K562 (cell line): ENCODE results near the gene WDR55. TPM values are rescaled to one million over a fixed set of nuclear protein-coding genes. Genes with fewer than 3 reads are reported as not detected.

Experiments
- C11orf30 ChIP-seq: fragments of 450-650 bp; IDR thresholded peaks from 2 replicates; pipeline ENCODE4 v1.6.1; 2016; ENCODE audit warnings: low read depth, mild to moderate bottlenecking
- CCAR2 ChIP-seq: fragments of 200-400 bp; formaldehyde crosslinking; IDR thresholded peaks from 2 replicates; pipeline ENCODE4 v1.6.1; 2017; ENCODE audit warnings: mild to moderate bottlenecking, low read depth, low read length
- CGGBP1 ChIP-seq: fragments of 250-450 bp; sonication (Bioruptor Pico); IDR thresholded peaks from 2 replicates; pipeline ENCODE4 v1.9.0; 2021; ENCODE audit warnings: mild to moderate bottlenecking
- DPF2 ChIP-seq: fragments of 450-650 bp; IDR thresholded peaks from 2 replicates; pipeline ENCODE4 v1.6.1; 2016
- HCFC1 ChIP-seq: IDR thresholded peaks from 2 replicates; pipeline ENCODE4 v1.6.1; 2012; ENCODE audit warnings: low read depth, low read length, improper control_type of control experiment
- MBD2 ChIP-seq: sonication (generic); IDR thresholded peaks from 2 replicates; pipeline ENCODE4 v1.6.1; 2016; ENCODE audit warnings: low read depth, borderline replicate concordance
- MIER1 ChIP-seq: fragments of 450-650 bp; IDR thresholded peaks from 2 replicates; pipeline ENCODE4 v1.6.1; 2016; ENCODE audit warnings: antibody characterized with exemption, mild to moderate bottlenecking, low read depth
- POLR3G ChIP-seq: IDR thresholded peaks from 2 replicates; pipeline ENCODE4 v1.6.1; 2011; ENCODE audit not compliant: insufficient read length, insufficient replicate concordance; ENCODE audit errors: extremely low read depth
- PURB ChIP-seq: sonication (generic); formaldehyde crosslinking; IDR thresholded peaks from 2 replicates; pipeline ENCODE4 v1.9.0; 2021; ENCODE audit warnings: low read depth, mild to moderate bottlenecking, missing genetic modification reagents
- PYGO2 ChIP-seq: fragments of 450-650 bp; IDR thresholded peaks from 2 replicates; pipeline ENCODE4 v1.6.1; 2016; ENCODE audit warnings: mild to moderate bottlenecking, missing genetic modification characterization, moderate library complexity, missing compliant biosample characterization
- SRSF1 ChIP-seq: fragments of 200-400 bp; formaldehyde crosslinking; IDR thresholded peaks from 2 replicates; pipeline ENCODE4 v1.6.1; 2017; ENCODE audit warnings: mild to moderate bottlenecking, low read depth, low read length, moderate library complexity
- TCF7 ChIP-seq: sonication (generic); IDR thresholded peaks from 2 replicates; pipeline ENCODE4 v1.6.1; 2016; ENCODE audit warnings: antibody characterized with exemption, borderline replicate concordance
- TEAD4 ChIP-seq, 2 experiments: sonication (generic) in 1 of 2; formaldehyde crosslinking in 1 of 2; IDR thresholded peaks; 2 replicates each; pipeline versions ENCODE4 v1.6.1 to v1.8.0; 2012 to 2022; ENCODE audit warnings: borderline replicate concordance in 1 of 2, inconsistent platforms in 1 of 2, low read length in 1 of 2, mild to moderate bottlenecking in 1 of 2, missing genetic modification reagents in 1 of 2
- THAP7 ChIP-seq: fragments of 250-450 bp; sonication (Bioruptor Pico); IDR thresholded peaks from 2 replicates; pipeline ENCODE4 v1.5.0; 2021
- U2AF2 ChIP-seq: fragments of 200-400 bp; formaldehyde crosslinking; optimal IDR thresholded peaks from 2 replicates; pipeline ENCODE3; 2017; ENCODE audit warnings: low read depth, mild to moderate bottlenecking, low read length
- VEZF1 ChIP-seq: fragments of 200-800 bp; sonication (Bioruptor generic); IDR thresholded peaks from 2 replicates; pipeline ENCODE4 v1.6.1; 2017; ENCODE audit warnings: missing genetic modification characterization, missing compliant biosample characterization
- ZBTB12 ChIP-seq: fragments of 250-450 bp; sonication (Bioruptor Pico); IDR thresholded peaks from 2 replicates; pipeline ENCODE4 v1.4.0; 2020
- ZBTB17 ChIP-seq: fragments of 450-650 bp; formaldehyde crosslinking; IDR thresholded peaks from 2 replicates; pipeline ENCODE4 v1.4.0; 2020; ENCODE audit warnings: mild to moderate bottlenecking
- ZNF75A ChIP-seq: fragments of 450-650 bp; formaldehyde crosslinking; IDR thresholded peaks from 2 replicates; pipeline ENCODE4 v1.4.0; 2020; ENCODE audit warnings: mild to moderate bottlenecking
- polyA plus RNA-seq, 8 experiments: library from polyadenylated mRNA; depleted of rRNA in 4 of 8; stranded (reverse) in 5 of 8; unstranded in 3 of 8; fragments of >200 nt; fragmentation: Nextera tagmentation in 2 of 8; fragmentation: Illumina TruSeq in 1 of 8; extraction: Ambion mirVana in 2 of 8; extraction: Trizol in 1 of 8; gene quantifications; 2 replicates each; pipeline versions ENCODE4 v1.2.1 to v1.2.3, GENCODE V29; 2011 to 2014; ENCODE audit warnings: inconsistent platforms in 1 of 8, missing spikeins in 1 of 8
- total RNA-seq, 7 experiments: library from RNA; depleted of rRNA in 6 of 7; stranded (reverse); fragments of >200 nt in 6 of 7; fragmentation: Illumina TruSeq in 2 of 7; extraction: Trizol in 2 of 7; gene quantifications; 2 replicates each; pipeline versions ENCODE4 v1.2.1 to v1.2.3, GENCODE V29; 2011 to 2021; ENCODE audit warnings: low replicate concordance in 1 of 7
- TF ChIP-seq, protein P1 (sequence below): sonication (generic); formaldehyde crosslinking; IDR thresholded peaks from 2 replicates; pipeline ENCODE4 v1.8.0; 2022; ENCODE audit warnings: mild to moderate bottlenecking, missing genetic modification reagents
- TF ChIP-seq, protein P2 (sequence below): sonication (generic); formaldehyde crosslinking; IDR thresholded peaks from 2 replicates; pipeline ENCODE4 v1.8.0; 2022; ENCODE audit warnings: missing genetic modification reagents, mild to moderate bottlenecking, borderline replicate concordance

WDR55 gene
- total and polyA plus RNA-seq, 9 of the 15 experiments (the other 6 are each of a cell fraction or from before 2014, with no cell fraction given) = 5.2 to 45.0 (median 29.3) TPM

DNA sequence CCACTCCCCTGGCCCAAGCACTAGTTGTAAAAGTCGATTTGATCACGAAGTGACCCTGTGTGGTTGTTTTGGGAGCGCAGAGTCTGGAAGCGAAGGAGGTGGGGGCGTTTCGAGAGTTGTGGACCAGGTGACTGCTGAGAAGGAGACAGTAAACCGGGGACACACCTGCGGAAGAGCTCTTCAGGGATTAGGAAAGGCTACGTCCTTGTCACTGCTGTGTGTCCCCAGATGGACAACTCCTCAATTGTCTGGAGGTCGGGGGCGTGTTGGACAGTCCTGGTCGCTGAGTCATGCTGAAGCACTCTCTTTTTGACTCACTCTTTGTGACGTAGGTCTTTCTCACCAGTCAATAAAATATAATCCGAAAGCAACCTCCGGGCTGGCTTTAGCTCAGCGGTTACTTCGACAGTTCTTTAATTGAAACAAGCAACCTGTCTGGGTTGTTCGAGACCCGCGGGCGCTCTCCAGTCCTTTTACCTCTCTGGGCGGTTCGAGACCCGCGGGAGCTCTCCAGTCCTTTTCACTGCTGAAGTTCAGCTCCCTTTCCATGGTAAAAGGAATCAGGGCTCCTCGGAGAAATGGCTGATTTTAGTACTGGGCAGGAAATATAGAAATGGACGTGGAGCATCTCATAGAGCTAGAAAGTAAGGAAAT lies 46.3 kb downstream of the WDR55 start (continued):
- TF ChIP-seq, protein P1, sequence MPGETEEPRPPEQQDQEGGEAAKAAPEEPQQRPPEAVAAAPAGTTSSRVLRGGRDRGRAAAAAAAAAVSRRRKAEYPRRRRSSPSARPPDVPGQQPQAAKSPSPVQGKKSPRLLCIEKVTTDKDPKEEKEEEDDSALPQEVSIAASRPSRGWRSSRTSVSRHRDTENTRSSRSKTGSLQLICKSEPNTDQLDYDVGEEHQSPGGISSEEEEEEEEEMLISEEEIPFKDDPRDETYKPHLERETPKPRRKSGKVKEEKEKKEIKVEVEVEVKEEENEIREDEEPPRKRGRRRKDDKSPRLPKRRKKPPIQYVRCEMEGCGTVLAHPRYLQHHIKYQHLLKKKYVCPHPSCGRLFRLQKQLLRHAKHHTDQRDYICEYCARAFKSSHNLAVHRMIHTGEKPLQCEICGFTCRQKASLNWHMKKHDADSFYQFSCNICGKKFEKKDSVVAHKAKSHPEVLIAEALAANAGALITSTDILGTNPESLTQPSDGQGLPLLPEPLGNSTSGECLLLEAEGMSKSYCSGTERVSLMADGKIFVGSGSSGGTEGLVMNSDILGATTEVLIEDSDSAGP (CRISPR knock-in tag) = no peak
- TF ChIP-seq PYGO2 (tag) (no peak), MIER1 (peak; percentile 78), DPF2 (peak; percentile 89), C11orf30 (peak; percentile 98), SRSF1 (no peak), U2AF2 (no peak), VEZF1 (CRISPR knock-in tag) (peak; percentile 44; the same call in 1 of the 2 replicates), ZBTB12 (CRISPR knock-in tag) (peak; percentile 84), CCAR2 (no peak), THAP7 (no peak), MBD2 (peak; percentile 20; the same call in 1 of the 2 replicates), POLR3G (peak; percentile 73), CGGBP1 (CRISPR knock-in tag) (no peak), ZBTB17 (no peak), TEAD4 (IDR thresholded peaks at IDR 0.05; ENCODE audit: low read length) (peak; percentile 82), TEAD4 (CRISPR knock-in tag; IDR thresholded peaks at IDR 0.05; ENCODE audit: borderline replicate concordance) (no peak), HCFC1 (no peak), ZNF75A (CRISPR knock-in tag) (no peak), TCF7 (no peak; the same call in 1 of the 2 replicates), PURB (CRISPR knock-in tag) (no peak)
- TF ChIP-seq, protein P2, sequence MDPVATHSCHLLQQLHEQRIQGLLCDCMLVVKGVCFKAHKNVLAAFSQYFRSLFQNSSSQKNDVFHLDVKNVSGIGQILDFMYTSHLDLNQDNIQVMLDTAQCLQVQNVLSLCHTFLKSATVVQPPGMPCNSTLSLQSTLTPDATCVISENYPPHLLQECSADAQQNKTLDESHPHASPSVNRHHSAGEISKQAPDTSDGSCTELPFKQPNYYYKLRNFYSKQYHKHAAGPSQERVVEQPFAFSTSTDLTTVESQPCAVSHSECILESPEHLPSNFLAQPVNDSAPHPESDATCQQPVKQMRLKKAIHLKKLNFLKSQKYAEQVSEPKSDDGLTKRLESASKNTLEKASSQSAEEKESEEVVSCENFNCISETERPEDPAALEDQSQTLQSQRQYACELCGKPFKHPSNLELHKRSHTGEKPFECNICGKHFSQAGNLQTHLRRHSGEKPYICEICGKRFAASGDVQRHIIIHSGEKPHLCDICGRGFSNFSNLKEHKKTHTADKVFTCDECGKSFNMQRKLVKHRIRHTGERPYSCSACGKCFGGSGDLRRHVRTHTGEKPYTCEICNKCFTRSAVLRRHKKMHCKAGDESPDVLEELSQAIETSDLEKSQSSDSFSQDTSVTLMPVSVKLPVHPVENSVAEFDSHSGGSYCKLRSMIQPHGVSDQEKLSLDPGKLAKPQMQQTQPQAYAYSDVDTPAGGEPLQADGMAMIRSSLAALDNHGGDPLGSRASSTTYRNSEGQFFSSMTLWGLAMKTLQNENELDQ = no peak
